ENCODE results near the gene MDM1. TPM values are rescaled to one million over a fixed set of nuclear protein-coding genes. Genes with fewer than 3 reads are reported as not detected.

The MDM1 gene
- total RNA-seq, 1 donor from 2014 or later: 7.8 TPM

GRCh38 chr12:68326716-68327115 lies 5.4 kb downstream of the MDM1 start:
- no peak for DNase-seq (ENCODE audit: low read depth, low spot score)

- DNase-seq (ENCODE audit: low read depth, low spot score): no peak
Measured at GRCh38 chr12:68325966-68326365, 6.2 kb downstream of the MDM1 start.

GRCh38 chr12:68324531-68324930 lies 7.6 kb downstream of the MDM1 start:
- no peak for DNase-seq (ENCODE audit: low read depth, low spot score)

- no peak for DNase-seq (ENCODE audit: low read depth, low spot score)
Measured at GRCh38 chr12:68321140-68321539, 11.0 kb downstream of the MDM1 start.

- DNase-seq (ENCODE audit: low read depth, low spot score): no peak
Measured at GRCh38 chr12:68319988-68320623, 12.1 kb downstream of the MDM1 start.

- peak; percentile 17 for DNase-seq (ENCODE audit: low read depth, low spot score)
Measured at GRCh38 chr12:68317047-68317667, 15.0 kb downstream of the MDM1 start.

- DNase-seq (ENCODE audit: low read depth, low spot score): peak; percentile 57
Measured at GRCh38 chr12:68310370-68310769, 21.8 kb downstream of the MDM1 start.

GRCh38 chr12:68306564-68306963 lies 25.6 kb downstream of the MDM1 start:
- no peak for DNase-seq (ENCODE audit: low read depth, low spot score)

GRCh38 chr12:68305278-68305677 lies 26.9 kb downstream of the MDM1 start:
- DNase-seq (ENCODE audit: low read depth, low spot score): no peak

- peak; percentile 41 for DNase-seq (ENCODE audit: low read depth, low spot score)
Measured at GRCh38 chr12:68304626-68305025, 27.5 kb downstream of the MDM1 start.

GRCh38 chr12:68303850-68304249 lies 28.3 kb downstream of the MDM1 start:
- no peak for DNase-seq (ENCODE audit: low read depth, low spot score)

GRCh38 chr12:68297929-68298328 lies 34.2 kb downstream of the MDM1 start:
- no peak for DNase-seq (ENCODE audit: low read depth, low spot score)

GRCh38 chr12:68294251-68294650 lies 37.9 kb downstream of the MDM1 start:
- no peak for DNase-seq (ENCODE audit: low read depth, low spot score)

GRCh38 chr12:68293347-68293746 lies 38.8 kb downstream of the MDM1 start:
- DNase-seq (ENCODE audit: low read depth, low spot score): no peak

- no peak for DNase-seq (ENCODE audit: low read depth, low spot score)
Measured at GRCh38 chr12:68292151-68292943, 39.8 kb downstream of the MDM1 start.

- DNase-seq (ENCODE audit: low read depth, low spot score): no peak
Measured at GRCh38 chr12:68291396-68292036, 40.6 kb downstream of the MDM1 start.

GRCh38 chr12:68290126-68290525 lies 42.0 kb downstream of the MDM1 start:
- no peak for DNase-seq (ENCODE audit: low read depth, low spot score)

- DNase-seq (ENCODE audit: low read depth, low spot score): no peak
Measured at GRCh38 chr12:68287106-68287505, 45.1 kb downstream of the MDM1 start.

GRCh38 chr12:68286396-68286795 lies 45.8 kb downstream of the MDM1 start:
- DNase-seq (ENCODE audit: low read depth, low spot score): no peak

GRCh38 chr12:68285541-68285940 lies 46.6 kb downstream of the MDM1 start:
- no peak for DNase-seq (ENCODE audit: low read depth, low spot score)

- DNase-seq (ENCODE audit: low read depth, low spot score): no peak
Measured at GRCh38 chr12:68281322-68282077, 50.7 kb downstream of the MDM1 start.

Data from pulmonary artery endothelial cell (primary cell).